Endothelial cell of umbilical vein (primary cell): ENCODE measurements around the gene PSMB4.

ENCODE experiments used
- FOS ChIP-seq: IDR thresholded peaks from 2 replicates; pipeline ENCODE4 v1.6.1; 2011; ENCODE audit warnings: mild to moderate bottlenecking, low read length, moderate library complexity, borderline replicate concordance; ENCODE audit not compliant: insufficient read depth
- POLR2AphosphoS5 ChIP-seq: IDR thresholded peaks from 2 replicates; pipeline ENCODE4 v1.6.1; 2012; ENCODE audit warnings: low read depth, mild to moderate bottlenecking, control low read depth, low read length, moderate library complexity; ENCODE audit not compliant: insufficient read depth
- TF ChIP-seq, protein P1 (sequence below), 2 donors: IDR thresholded peaks; 1 replicate in 1 of 2; 2 replicates in 1 of 2; pipeline ENCODE4 v1.5.1; 2011; ENCODE audit warnings: low read length in 2 of 2, mild to moderate bottlenecking in 2 of 2, moderate library complexity in 2 of 2, control low read depth in 1 of 2, inconsistent platforms in 1 of 2, low read depth in 1 of 2; ENCODE audit not compliant: insufficient read depth in 1 of 2; ENCODE audit errors: extremely low read depth in 1 of 2

DNA sequence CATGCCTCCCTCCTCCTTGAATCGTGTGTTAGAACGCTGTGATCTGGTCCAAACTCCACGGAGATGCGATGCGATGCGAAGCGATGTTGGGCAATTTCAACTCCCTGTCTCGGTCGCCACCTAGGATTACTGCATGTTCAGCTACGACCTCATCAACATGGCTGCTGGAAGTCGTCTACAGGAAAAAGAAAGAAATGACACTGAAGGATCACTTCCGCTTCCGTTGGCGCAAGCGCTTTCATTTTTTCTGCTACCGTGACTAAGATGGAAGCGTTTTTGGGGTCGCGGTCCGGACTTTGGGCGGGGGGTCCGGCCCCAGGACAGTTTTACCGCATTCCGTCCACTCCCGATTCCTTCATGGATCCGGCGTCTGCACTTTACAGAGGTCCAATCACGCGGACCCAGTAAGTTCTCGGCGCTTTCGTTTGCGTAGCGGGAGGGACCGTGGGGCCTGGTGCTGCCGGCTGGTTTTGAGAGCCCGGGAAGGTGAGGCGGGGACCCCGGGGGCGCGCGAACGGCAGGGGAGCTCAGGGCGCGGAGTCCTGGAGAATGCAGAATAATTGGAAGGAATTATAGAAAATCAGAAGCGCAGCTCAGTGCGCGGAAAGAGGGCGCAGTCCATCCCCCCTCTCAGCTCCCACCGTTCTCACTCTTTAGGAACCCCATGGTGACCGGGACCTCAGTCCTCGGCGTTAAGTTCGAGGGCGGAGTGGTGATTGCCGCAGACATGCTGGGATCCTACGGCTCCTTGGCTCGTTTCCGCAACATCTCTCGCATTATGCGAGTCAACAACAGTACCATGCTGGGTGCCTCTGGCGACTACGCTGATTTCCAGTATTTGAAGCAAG lies at the start of gene PSMB4:
- TF ChIP-seq FOS (no peak), POLR2AphosphoS5 (peak; percentile 97)
- TF ChIP-seq, protein P1, sequence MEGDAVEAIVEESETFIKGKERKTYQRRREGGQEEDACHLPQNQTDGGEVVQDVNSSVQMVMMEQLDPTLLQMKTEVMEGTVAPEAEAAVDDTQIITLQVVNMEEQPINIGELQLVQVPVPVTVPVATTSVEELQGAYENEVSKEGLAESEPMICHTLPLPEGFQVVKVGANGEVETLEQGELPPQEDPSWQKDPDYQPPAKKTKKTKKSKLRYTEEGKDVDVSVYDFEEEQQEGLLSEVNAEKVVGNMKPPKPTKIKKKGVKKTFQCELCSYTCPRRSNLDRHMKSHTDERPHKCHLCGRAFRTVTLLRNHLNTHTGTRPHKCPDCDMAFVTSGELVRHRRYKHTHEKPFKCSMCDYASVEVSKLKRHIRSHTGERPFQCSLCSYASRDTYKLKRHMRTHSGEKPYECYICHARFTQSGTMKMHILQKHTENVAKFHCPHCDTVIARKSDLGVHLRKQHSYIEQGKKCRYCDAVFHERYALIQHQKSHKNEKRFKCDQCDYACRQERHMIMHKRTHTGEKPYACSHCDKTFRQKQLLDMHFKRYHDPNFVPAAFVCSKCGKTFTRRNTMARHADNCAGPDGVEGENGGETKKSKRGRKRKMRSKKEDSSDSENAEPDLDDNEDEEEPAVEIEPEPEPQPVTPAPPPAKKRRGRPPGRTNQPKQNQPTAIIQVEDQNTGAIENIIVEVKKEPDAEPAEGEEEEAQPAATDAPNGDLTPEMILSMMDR (IDR thresholded peaks at IDR 0.05; ENCODE audit: extremely low read depth in 1 of 2, insufficient read depth in 1 of 2, low read depth in 1 of 2, low read length in 2 of 2), result peak in 1 of 2 donors; percentile 26
